ENCODE results near the gene LRP3.

DNA sequence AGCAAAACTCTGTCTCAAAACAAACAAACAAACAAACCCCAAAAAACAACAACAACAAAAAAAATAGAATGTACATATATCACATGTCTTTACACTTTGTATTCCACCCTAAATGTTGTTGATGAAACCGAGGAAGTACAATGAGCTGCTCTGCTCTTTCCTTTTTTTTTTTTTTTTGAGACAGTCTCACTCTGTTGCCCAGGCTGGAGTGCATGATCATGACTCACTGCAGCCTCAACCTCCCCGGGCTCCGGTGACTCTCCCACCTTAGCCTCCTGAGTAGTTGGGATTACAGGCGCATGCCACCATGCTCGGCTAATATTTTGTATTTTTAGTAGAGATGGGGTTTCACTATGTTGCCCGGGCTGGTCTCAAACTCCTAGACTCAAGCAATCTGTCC, 30.6 kb upstream of the LRP3 start:
- TF ChIP-seq, protein P1, sequence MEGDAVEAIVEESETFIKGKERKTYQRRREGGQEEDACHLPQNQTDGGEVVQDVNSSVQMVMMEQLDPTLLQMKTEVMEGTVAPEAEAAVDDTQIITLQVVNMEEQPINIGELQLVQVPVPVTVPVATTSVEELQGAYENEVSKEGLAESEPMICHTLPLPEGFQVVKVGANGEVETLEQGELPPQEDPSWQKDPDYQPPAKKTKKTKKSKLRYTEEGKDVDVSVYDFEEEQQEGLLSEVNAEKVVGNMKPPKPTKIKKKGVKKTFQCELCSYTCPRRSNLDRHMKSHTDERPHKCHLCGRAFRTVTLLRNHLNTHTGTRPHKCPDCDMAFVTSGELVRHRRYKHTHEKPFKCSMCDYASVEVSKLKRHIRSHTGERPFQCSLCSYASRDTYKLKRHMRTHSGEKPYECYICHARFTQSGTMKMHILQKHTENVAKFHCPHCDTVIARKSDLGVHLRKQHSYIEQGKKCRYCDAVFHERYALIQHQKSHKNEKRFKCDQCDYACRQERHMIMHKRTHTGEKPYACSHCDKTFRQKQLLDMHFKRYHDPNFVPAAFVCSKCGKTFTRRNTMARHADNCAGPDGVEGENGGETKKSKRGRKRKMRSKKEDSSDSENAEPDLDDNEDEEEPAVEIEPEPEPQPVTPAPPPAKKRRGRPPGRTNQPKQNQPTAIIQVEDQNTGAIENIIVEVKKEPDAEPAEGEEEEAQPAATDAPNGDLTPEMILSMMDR (IDR thresholded peaks at IDR 0.05; ENCODE audit: insufficient read depth, low read depth, low read length) = no peak
- no peak for TF ChIP-seq EZH2 (IDR thresholded peaks at IDR 0.05; ENCODE audit: insufficient read depth, low read length)

Measured in astrocyte (in vitro differentiated cells and primary cell).